ENCODE results near the gene ERCC4. TPM values are rescaled to one million over a fixed set of nuclear protein-coding genes. Genes with fewer than 3 reads are reported as not detected.

Gene ERCC4
- total RNA-seq, 2 donors from 2014 or later: 6.1 to 11.2 TPM

GRCh38 chr16:13948086-13948485 lies 28.1 kb downstream of the ERCC4 start:
- Mint-ChIP-seq H3K9me3 (no peaks in the 10 kb centered on the region), H3K27me3 (no peaks in the 10 kb centered on the region), H3K4me3 (no peak overlapping the region), H3K27ac (no peak overlapping the region), H3K4me1 (no peaks in the 10 kb centered on the region), H3K36me3 (ENCODE audit: low read depth) (peaks cover 59% of the 10 kb centered on the region)
- ATAC-seq (replicated peaks): no peak

GRCh38 chr16:13950821-13951547 lies 31.0 kb downstream of the ERCC4 start:
- Mint-ChIP-seq H3K9me3 (no peaks in the 10 kb centered on the region), H3K4me3 (no peak overlapping the region), H3K27me3 (peaks cover 5% of the 10 kb centered on the region), H3K4me1 (peaks cover 6% of the 10 kb centered on the region), H3K36me3 (ENCODE audit: low read depth) (peaks cover 34% of the 10 kb centered on the region), H3K27ac (no peak overlapping the region)
- ATAC-seq (replicated peaks): no peak

GRCh38 chr16:13951611-13952010 lies 31.7 kb downstream of the ERCC4 start:
- Mint-ChIP-seq H3K27me3 (peaks cover 5% of the 10 kb centered on the region), H3K4me1 (peaks cover 12% of the 10 kb centered on the region), H3K4me3 (no peak overlapping the region), H3K9me3 (no peaks in the 10 kb centered on the region), H3K36me3 (ENCODE audit: low read depth) (peaks cover 28% of the 10 kb centered on the region), H3K27ac (no peak overlapping the region)
- ATAC-seq (replicated peaks): no peak

GRCh38 chr16:13953501-13953900 lies 33.5 kb downstream of the ERCC4 start:
- peaks cover 9% of the 10 kb centered on the region for H3K36me3 Mint-ChIP-seq (ENCODE audit: low read depth)
- no peaks in the 10 kb centered on the region for H3K9me3 Mint-ChIP-seq
- peaks cover 5% of the 10 kb centered on the region for H3K27me3 Mint-ChIP-seq
- H3K27ac Mint-ChIP-seq: no peak overlapping the region
- no peak for ATAC-seq (replicated peaks)
- H3K4me1 Mint-ChIP-seq: peaks cover 26% of the 10 kb centered on the region
- no peak overlapping the region for H3K4me3 Mint-ChIP-seq

GRCh38 chr16:13956635-13957196 lies 36.8 kb downstream of the ERCC4 start:
- Mint-ChIP-seq H3K9me3 (no peaks in the 10 kb centered on the region), H3K4me3 (peak overlapping the region; percentile 81), H3K27me3 (peaks cover 8% of the 10 kb centered on the region), H3K4me1 (peaks cover 30% of the 10 kb centered on the region), H3K36me3 (ENCODE audit: low read depth) (no peaks in the 10 kb centered on the region), H3K27ac (peak overlapping the region; percentile 88)
- peak; percentile 33 for ATAC-seq (replicated peaks)

GRCh38 chr16:13957197-13958078 lies 37.5 kb downstream of the ERCC4 start:
- peak overlapping the region; percentile 81 for H3K4me3 Mint-ChIP-seq
- no peaks in the 10 kb centered on the region for H3K36me3 Mint-ChIP-seq (ENCODE audit: low read depth)
- ATAC-seq (replicated peaks): peak; percentile 76
- H3K4me1 Mint-ChIP-seq: peaks cover 30% of the 10 kb centered on the region
- peaks cover 8% of the 10 kb centered on the region for H3K27me3 Mint-ChIP-seq
- H3K9me3 Mint-ChIP-seq: no peaks in the 10 kb centered on the region
- H3K27ac Mint-ChIP-seq: peak overlapping the region; percentile 88

GRCh38 chr16:13958474-13958873 lies 38.5 kb downstream of the ERCC4 start:
- H3K27ac Mint-ChIP-seq: peak overlapping the region; percentile 88
- no peaks in the 10 kb centered on the region for H3K9me3 Mint-ChIP-seq
- no peak for ATAC-seq (replicated peaks)
- H3K27me3 Mint-ChIP-seq: peaks cover 8% of the 10 kb centered on the region
- H3K4me3 Mint-ChIP-seq: no peak overlapping the region
- no peaks in the 10 kb centered on the region for H3K36me3 Mint-ChIP-seq (ENCODE audit: low read depth)
- H3K4me1 Mint-ChIP-seq: peaks cover 30% of the 10 kb centered on the region

GRCh38 chr16:13959626-13960025 lies 39.7 kb downstream of the ERCC4 start:
- H3K4me1 Mint-ChIP-seq: peaks cover 30% of the 10 kb centered on the region
- H3K36me3 Mint-ChIP-seq (ENCODE audit: low read depth): no peaks in the 10 kb centered on the region
- no peak overlapping the region for H3K4me3 Mint-ChIP-seq
- H3K9me3 Mint-ChIP-seq: no peaks in the 10 kb centered on the region
- H3K27ac Mint-ChIP-seq: no peak overlapping the region
- H3K27me3 Mint-ChIP-seq: peaks cover 8% of the 10 kb centered on the region
- no peak for ATAC-seq (replicated peaks)

GRCh38 chr16:13961099-13961811 lies 41.3 kb downstream of the ERCC4 start:
- Mint-ChIP-seq H3K27me3 (peaks cover 8% of the 10 kb centered on the region), H3K9me3 (no peaks in the 10 kb centered on the region), H3K4me1 (peaks cover 21% of the 10 kb centered on the region), H3K27ac (no peak overlapping the region), H3K4me3 (no peak overlapping the region), H3K36me3 (ENCODE audit: low read depth) (no peaks in the 10 kb centered on the region)
- ATAC-seq (replicated peaks): no peak

GRCh38 chr16:13962232-13962631 lies 42.3 kb downstream of the ERCC4 start:
- H3K27me3 Mint-ChIP-seq: peaks cover 10% of the 10 kb centered on the region
- H3K27ac Mint-ChIP-seq: no peak overlapping the region
- no peaks in the 10 kb centered on the region for H3K9me3 Mint-ChIP-seq
- no peaks in the 10 kb centered on the region for H3K36me3 Mint-ChIP-seq (ENCODE audit: low read depth)
- no peak for ATAC-seq (replicated peaks)
- H3K4me1 Mint-ChIP-seq: peaks cover 16% of the 10 kb centered on the region
- no peak overlapping the region for H3K4me3 Mint-ChIP-seq

GRCh38 chr16:13968835-13969234 lies 48.9 kb downstream of the ERCC4 start:
- H3K4me3 Mint-ChIP-seq: no peak overlapping the region
- H3K27me3 Mint-ChIP-seq: peaks cover 16% of the 10 kb centered on the region
- no peaks in the 10 kb centered on the region for H3K9me3 Mint-ChIP-seq
- no peak for ATAC-seq (replicated peaks)
- no peak overlapping the region for H3K27ac Mint-ChIP-seq
- H3K36me3 Mint-ChIP-seq (ENCODE audit: low read depth): no peaks in the 10 kb centered on the region
- peaks cover 8% of the 10 kb centered on the region for H3K4me1 Mint-ChIP-seq

- Mint-ChIP-seq H3K4me1 (peaks cover 8% of the 10 kb centered on the region), H3K36me3 (ENCODE audit: low read depth) (no peaks in the 10 kb centered on the region), H3K4me3 (no peak overlapping the region), H3K27me3 (peaks cover 15% of the 10 kb centered on the region), H3K9me3 (no peaks in the 10 kb centered on the region), H3K27ac (no peak overlapping the region)
- no peak for ATAC-seq (replicated peaks)
These were observed 49.8 kb downstream of the ERCC4 start for GRCh38 chr16:13969711-13970110.

GRCh38 chr16:13970708-13971422 lies 50.9 kb downstream of the ERCC4 start:
- Mint-ChIP-seq H3K36me3 (ENCODE audit: low read depth) (no peaks in the 10 kb centered on the region), H3K27me3 (peaks cover 13% of the 10 kb centered on the region), H3K9me3 (no peaks in the 10 kb centered on the region), H3K4me1 (peaks cover 8% of the 10 kb centered on the region), H3K27ac (peak overlapping the region; percentile 17), H3K4me3 (no peak overlapping the region)
- ATAC-seq (replicated peaks): peak; percentile 84
